GM06990 (cell line): Measurements from ENCODE around the gene CCDC61.

Experiments
- DNase-seq: peaks from one replicate; pipeline ENCODE4 v3.0.0-alpha.2; 2011; ENCODE audit not compliant: insufficient read length; ENCODE audit errors: extremely low read depth
- H3K27me3 ChIP-seq: replicated peaks from 2 replicates; pipeline ENCODE4 v1.6.0; 2011; ENCODE audit warnings: low read length; ENCODE audit not compliant: control insufficient read depth, insufficient read depth
- H3K36me3 ChIP-seq: 2 replicates; pipeline ENCODE4 v1.5.1; 2011; ENCODE audit warnings: low read length; ENCODE audit not compliant: control insufficient read depth, insufficient read depth
- H3K4me3 ChIP-seq: replicated peaks from 2 replicates; pipeline ENCODE4 v1.5.1; 2011; ENCODE audit warnings: low read depth, mild to moderate bottlenecking, control low read depth, low read length
- TF ChIP-seq, protein P1 (sequence below): IDR thresholded peaks from 2 replicates; pipeline ENCODE4 v1.5.1; 2011; ENCODE audit warnings: low read length, control low read depth, mild to moderate bottlenecking, inconsistent platforms; ENCODE audit not compliant: insufficient read depth, poor library complexity, severe bottlenecking

The CCDC61 gene

GRCh38 chr19:46032597-46033025 is 37.3 kb downstream of the CCDC61 start:
- Histone ChIP-seq H3K27me3 (no peaks in the 10 kb centered on the region), H3K4me3 (no peak overlapping the region), H3K36me3 (no peaks in the 10 kb centered on the region)
- TF ChIP-seq, protein P1, sequence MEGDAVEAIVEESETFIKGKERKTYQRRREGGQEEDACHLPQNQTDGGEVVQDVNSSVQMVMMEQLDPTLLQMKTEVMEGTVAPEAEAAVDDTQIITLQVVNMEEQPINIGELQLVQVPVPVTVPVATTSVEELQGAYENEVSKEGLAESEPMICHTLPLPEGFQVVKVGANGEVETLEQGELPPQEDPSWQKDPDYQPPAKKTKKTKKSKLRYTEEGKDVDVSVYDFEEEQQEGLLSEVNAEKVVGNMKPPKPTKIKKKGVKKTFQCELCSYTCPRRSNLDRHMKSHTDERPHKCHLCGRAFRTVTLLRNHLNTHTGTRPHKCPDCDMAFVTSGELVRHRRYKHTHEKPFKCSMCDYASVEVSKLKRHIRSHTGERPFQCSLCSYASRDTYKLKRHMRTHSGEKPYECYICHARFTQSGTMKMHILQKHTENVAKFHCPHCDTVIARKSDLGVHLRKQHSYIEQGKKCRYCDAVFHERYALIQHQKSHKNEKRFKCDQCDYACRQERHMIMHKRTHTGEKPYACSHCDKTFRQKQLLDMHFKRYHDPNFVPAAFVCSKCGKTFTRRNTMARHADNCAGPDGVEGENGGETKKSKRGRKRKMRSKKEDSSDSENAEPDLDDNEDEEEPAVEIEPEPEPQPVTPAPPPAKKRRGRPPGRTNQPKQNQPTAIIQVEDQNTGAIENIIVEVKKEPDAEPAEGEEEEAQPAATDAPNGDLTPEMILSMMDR: no peak
- no peak for DNase-seq

GRCh38 chr19:46033401-46033800 is 38.1 kb downstream of the CCDC61 start:
- H3K27me3 ChIP-seq: no peaks in the 10 kb centered on the region
- TF ChIP-seq, protein P1: no peak
- no peak for DNase-seq
- no peaks in the 10 kb centered on the region for H3K36me3 ChIP-seq
- H3K4me3 ChIP-seq: no peak overlapping the region

DNA sequence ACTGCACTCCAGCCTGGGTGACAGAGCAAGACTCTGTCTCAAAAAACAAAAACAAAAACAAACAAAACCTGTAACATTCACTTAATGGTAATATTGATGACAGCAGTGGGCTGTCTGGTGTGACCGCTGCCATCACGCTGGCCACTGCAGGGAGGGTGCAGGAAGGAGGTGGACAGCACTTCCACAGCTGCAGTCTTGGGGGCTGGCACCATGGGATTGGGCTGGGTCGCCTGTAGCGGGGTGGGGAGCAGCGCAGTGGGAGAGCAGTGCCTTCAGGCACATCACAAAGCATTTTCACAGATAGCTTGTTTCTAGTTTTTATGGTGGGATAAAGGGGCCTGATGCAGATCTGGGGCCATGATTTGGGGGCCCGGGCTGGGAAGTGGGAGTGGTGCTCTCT is 40.3 kb downstream of the CCDC61 start:
- Histone ChIP-seq H3K4me3 (no peak overlapping the region), H3K36me3 (no peaks in the 10 kb centered on the region), H3K27me3 (no peaks in the 10 kb centered on the region; the same call in 1 of the 2 replicates)
- TF ChIP-seq, protein P1: no peak
- no peak for DNase-seq

DNA sequence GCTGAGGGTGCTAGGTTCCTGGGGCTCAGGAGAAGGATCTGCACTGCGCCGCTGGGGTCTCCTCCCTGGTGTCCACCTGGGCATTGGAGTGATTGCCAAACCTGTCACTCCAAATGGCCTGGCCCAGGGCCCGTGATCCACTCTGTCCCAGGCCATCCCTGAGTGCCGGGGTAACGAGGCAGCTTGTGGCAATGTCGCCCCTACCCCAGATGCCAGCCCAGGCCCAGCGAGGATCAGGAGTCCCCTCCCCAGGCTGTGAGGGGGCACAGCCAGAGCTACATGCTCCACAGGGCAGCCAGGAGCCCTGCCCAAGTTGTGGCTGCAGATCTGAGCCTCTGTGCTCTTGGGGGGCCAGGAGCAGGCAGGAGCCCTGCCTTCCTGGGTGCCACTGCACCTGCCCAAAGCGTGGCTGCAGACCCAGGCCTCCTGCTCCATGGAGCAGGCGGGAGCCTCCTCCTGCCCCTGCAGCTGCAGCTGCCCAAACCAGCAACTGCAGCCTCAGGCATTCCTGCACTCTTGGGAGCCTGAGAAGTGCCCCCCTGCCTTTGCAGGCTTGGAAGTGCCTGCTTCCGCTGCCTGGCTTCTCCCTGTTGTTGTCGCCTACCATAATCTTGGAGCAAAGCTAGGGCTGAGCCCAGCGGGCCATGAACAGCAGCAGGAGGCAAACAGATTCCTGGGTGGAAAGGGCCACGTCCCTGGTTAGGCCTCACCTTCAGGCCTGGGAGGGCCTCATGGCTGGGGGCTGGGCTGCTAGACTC is 40.9 kb downstream of the CCDC61 start:
- Histone ChIP-seq H3K27me3 (no peaks in the 10 kb centered on the region; the same call in 1 of the 2 replicates), H3K36me3 (no peaks in the 10 kb centered on the region), H3K4me3 (no peak overlapping the region)
- no peak for DNase-seq
- TF ChIP-seq, protein P1: no peak

DNA sequence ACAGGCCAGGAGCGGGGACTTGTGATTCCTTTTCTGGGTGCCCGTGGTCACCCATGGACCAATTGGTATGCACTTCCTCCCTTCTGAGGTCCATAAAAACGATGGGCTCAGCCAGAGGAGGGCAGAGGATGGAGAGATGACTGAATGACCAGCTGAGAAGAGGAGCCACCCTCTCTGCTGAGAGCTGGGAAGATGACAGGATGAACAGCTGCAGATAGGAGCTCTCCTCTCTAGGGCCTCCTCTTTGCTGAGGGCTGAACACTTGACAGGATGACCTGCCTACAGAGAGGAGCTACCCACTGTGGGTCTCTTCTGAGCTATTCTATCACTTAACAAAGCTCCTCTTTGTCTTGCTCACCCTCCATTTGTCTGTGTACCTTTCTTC is 41.5 kb downstream of the CCDC61 start:
- DNase-seq: no peak
- TF ChIP-seq, protein P1: no peak
- no peaks in the 10 kb centered on the region; the same call in 1 of the 2 replicates for H3K27me3 ChIP-seq
- H3K4me3 ChIP-seq: no peak overlapping the region
- H3K36me3 ChIP-seq: no peaks in the 10 kb centered on the region
